Prostate gland (tissue), 2 donors: ENCODE measurements around the gene EDEM3. TPM values are rescaled to one million over a fixed set of nuclear protein-coding genes. Genes with fewer than 3 reads are reported as not detected.

ENCODE experiments used
- DNase-seq: peaks from one replicate; pipeline ENCODE4 v3.0.0-alpha.2; 2019; ENCODE audit warnings: low spot score
- H3K27ac ChIP-seq, 2 donors: fragments of 200-600 bp; sonication (generic); 2 replicates each; pipeline ENCODE4 v1.5.1; 2017 to 2019
- H3K27me3 ChIP-seq: fragments of 200-600 bp; sonication (generic); replicated peaks from 2 replicates; pipeline ENCODE4 v1.5.1; 2019; ENCODE audit not compliant: insufficient read depth
- H3K36me3 ChIP-seq, 2 donors: fragments of 200-600 bp; sonication (generic); 1 replicate in 1 of 2; 2 replicates in 1 of 2; pipeline versions ENCODE4 v1.5.1 to v1.8.1; 2017 to 2019
- H3K4me1 ChIP-seq: fragments of 200-600 bp; sonication (generic); replicated peaks from 2 replicates; pipeline ENCODE4 v1.5.1; 2019
- H3K4me3 ChIP-seq, 2 donors: fragments of 200-600 bp; sonication (generic); 2 replicates each; pipeline ENCODE4 v1.5.1; 2017 to 2019
- H3K9me3 ChIP-seq: fragments of 200-600 bp; sonication (generic); 2 replicates; pipeline ENCODE4 v1.5.1; 2017
- POLR2A ChIP-seq: fragments of 450-650 bp; IDR thresholded peaks from one replicate; pipeline ENCODE4 v1.6.1; 2016; ENCODE audit warnings: antibody characterized with exemption, mild to moderate bottlenecking
- POLR2AphosphoS5 ChIP-seq: sonication (generic); formaldehyde crosslinking; IDR thresholded peaks from one replicate; pipeline ENCODE4 v1.6.1; 2017; ENCODE audit warnings: antibody characterized with exemption
- WGBS: methylation state at CpG from one replicate; pipeline ENCODE4 v1.1.5; 2018; 5-methylcytosine and 5-hydroxymethylcytosine counted together
- intact Hi-C: fragments of 100-400 bp; cut with DNase I; formaldehyde crosslinking; loops from one replicate; pipeline ENCODE4 v1.14.2; 2022
- total RNA-seq, 2 donors: library from RNA; depleted of rRNA; stranded (reverse); fragments of >200 nt; gene quantifications; one replicate each; pipeline ENCODE4 v1.1.0, GENCODE V29; 2016
- TF ChIP-seq, protein P1 (sequence below), 4 experiments: fragments of 200-600 bp in 2 of 4; fragments of 450-650 bp in 2 of 4; sonication (generic) in 2 of 4; IDR thresholded peaks; 1 replicate in 3 of 4; 2 replicates in 1 of 4; pipeline ENCODE4 v1.5.1; 2016 to 2019; ENCODE audit warnings: antibody characterized with exemption in 4 of 4, mild to moderate bottlenecking in 2 of 4, moderate library complexity in 2 of 4

Gene EDEM3
- total RNA-seq, 2 donors from 2014 or later, result 31.1 to 55.3 TPM

DNA sequence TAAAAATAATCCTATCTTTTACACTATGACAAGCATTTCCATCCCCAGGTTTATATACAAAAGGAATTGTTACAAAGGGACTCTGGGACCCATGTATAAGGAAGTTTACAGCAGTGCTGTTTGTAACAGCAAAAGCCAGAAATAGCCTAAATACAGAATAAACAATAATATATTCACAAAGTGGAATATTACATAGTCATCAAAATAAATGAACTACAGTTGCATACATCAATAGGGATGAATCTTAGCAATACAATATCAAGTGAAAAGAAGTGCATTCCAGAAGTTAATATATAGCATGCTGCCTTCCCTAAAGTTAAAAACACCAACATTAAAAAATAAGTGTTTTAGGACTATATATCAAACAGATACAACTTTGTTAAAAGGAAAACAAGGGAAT is 77.3 kb downstream of the EDEM3 start:
- Histone ChIP-seq H3K4me3 (no peak overlapping the region), H3K27me3 (no peaks in the 10 kb centered on the region), H3K27ac (no peak overlapping the region), H3K9me3 (no peaks in the 10 kb centered on the region), H3K4me1 (no peaks in the 10 kb centered on the region), H3K36me3 (no peaks in the 10 kb centered on the region)
- no peak for DNase-seq
- TF ChIP-seq POLR2A (no peak), POLR2AphosphoS5 (no peak)
- TF ChIP-seq, protein P1, sequence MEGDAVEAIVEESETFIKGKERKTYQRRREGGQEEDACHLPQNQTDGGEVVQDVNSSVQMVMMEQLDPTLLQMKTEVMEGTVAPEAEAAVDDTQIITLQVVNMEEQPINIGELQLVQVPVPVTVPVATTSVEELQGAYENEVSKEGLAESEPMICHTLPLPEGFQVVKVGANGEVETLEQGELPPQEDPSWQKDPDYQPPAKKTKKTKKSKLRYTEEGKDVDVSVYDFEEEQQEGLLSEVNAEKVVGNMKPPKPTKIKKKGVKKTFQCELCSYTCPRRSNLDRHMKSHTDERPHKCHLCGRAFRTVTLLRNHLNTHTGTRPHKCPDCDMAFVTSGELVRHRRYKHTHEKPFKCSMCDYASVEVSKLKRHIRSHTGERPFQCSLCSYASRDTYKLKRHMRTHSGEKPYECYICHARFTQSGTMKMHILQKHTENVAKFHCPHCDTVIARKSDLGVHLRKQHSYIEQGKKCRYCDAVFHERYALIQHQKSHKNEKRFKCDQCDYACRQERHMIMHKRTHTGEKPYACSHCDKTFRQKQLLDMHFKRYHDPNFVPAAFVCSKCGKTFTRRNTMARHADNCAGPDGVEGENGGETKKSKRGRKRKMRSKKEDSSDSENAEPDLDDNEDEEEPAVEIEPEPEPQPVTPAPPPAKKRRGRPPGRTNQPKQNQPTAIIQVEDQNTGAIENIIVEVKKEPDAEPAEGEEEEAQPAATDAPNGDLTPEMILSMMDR (IDR thresholded peaks at IDR 0.05), result no peak
- intact Hi-C loops, result no loop called here

DNA sequence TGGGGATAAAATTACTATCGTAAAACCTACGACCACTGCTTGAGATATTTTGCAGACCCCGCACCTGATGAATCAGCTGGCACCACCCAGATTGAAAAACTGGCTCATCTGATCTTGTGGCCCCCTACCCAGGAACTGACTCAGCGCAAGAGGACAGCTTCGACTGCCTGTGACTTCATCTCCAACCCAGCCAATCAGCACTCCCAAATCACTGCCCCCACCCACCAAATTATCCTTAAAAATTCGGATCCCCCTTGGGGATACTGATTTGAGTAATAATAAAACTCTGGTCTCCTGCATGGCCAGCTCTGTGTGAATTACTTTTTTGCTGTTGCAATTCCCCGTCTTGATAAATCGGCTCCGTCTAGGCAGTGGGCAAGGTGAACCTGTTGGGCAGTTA is 81.4 kb downstream of the EDEM3 start:
- 85% methylated on average over 9 of the region's 9 CpGs for WGBS
- TF ChIP-seq, protein P1 (IDR thresholded peaks at IDR 0.05), result no peak
- no peak for DNase-seq
- no peak overlapping the region for H3K27ac ChIP-seq
- H3K4me1 ChIP-seq, result no peaks in the 10 kb centered on the region
- H3K4me3 ChIP-seq, result no peak overlapping the region
- no peaks in the 10 kb centered on the region for H3K36me3 ChIP-seq
- H3K9me3 ChIP-seq, result no peaks in the 10 kb centered on the region
- intact Hi-C loops, result no loop called here
- no peaks in the 10 kb centered on the region for H3K27me3 ChIP-seq

DNA sequence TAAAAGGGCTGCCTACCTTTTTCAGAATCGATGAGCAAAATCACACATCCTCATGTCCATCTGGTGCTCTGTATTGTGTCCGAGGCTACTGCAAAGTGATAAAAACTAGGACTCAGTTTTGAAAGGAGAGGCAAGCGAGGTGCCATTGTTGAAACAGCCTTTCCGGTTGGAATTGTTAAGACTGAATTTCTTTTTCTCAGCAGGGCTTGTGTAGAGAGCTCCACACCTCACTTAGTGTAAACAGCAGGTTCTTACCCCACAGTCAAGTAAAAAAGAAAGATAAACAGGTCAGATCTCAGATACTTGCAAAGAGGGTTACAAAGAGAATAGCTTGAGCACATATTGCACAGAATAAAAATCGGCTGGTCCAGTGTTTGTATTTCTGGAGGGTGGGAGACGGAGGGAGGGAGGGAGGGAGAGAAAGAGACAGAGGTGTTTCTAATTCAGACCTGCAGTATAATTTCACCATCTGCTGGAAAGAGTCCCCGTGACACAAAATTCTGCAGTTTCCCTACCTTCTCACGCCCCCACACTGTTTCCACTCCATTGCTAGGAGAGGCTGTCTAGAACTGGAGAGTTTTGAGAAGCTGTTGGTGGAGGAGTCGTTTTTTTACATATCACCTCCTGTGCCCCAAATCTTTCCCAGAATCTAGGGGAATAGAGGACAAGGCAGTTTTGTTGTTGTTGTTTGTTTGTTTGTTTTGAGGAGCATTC is 82.5 kb downstream of the EDEM3 start:
- Histone ChIP-seq H3K36me3 (no peaks in the 10 kb centered on the region), H3K27ac (no peak overlapping the region), H3K27me3 (no peaks in the 10 kb centered on the region), H3K9me3 (no peaks in the 10 kb centered on the region), H3K4me1 (no peaks in the 10 kb centered on the region), H3K4me3 (no peak overlapping the region)
- intact Hi-C loops, result no loop called here
- 48% methylated on average over 9 of the region's 9 CpGs for WGBS
- TF ChIP-seq, protein P1 (IDR thresholded peaks at IDR 0.05), result no peak
- TF ChIP-seq POLR2A (no peak), POLR2AphosphoS5 (no peak)
- no peak for DNase-seq

DNA sequence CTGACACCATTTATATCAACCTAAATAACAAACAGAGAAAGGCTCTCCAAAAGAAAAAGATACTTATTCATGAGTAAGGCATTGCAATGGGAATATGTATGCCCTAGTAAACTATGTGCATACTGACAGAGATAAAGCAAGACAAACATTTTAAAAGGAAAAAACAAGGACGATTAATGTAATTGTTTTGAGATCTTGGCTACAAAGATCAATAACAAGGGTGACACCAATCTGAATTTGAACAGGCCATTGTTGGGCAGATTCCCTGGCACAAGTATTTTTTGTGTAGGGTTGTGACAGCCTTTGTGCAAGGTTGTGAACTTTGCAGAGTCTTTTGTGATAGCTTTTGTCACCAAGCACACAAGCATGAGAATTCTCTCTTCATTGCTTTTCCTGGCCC is 85.3 kb downstream of the EDEM3 start:
- TF ChIP-seq POLR2AphosphoS5 (no peak), POLR2A (no peak)
- TF ChIP-seq, protein P1 (IDR thresholded peaks at IDR 0.05), result no peak
- H3K27ac ChIP-seq, result no peak overlapping the region
- no peaks in the 10 kb centered on the region for H3K9me3 ChIP-seq
- H3K4me1 ChIP-seq, result no peaks in the 10 kb centered on the region
- no peaks in the 10 kb centered on the region for H3K36me3 ChIP-seq
- intact Hi-C loops, result loop anchor here (10.0 kb wide), 2 partner anchors 445 to 595 kb away; no protein-coding TSS in a partner anchor
- H3K27me3 ChIP-seq, result no peaks in the 10 kb centered on the region
- DNase-seq, result no peak
- WGBS, result 44% methylated on average over 1 of the region's 1 CpG
- H3K4me3 ChIP-seq, result no peak overlapping the region

DNA sequence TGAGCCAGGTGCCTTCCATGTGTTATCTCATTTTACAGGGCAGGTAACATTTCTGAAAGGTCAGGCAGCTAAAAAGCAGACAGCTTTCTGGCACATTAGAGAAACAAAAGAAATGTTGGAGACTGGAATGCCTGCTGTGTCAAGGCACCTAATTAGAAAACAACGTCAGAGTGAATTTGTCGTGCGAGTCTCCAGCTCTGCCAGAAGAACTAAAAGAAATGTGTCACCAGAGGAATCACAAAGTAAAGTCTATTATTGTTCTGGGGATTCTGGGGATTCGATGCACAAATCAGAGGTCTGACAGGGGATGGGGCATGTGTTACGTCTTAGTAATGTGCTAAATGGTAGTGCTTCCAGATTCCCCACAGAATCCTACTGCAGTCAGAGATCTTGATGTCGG is 89.3 kb downstream of the EDEM3 start:
- no peak overlapping the region for H3K4me3 ChIP-seq
- no peak overlapping the region for H3K27ac ChIP-seq
- no peak for DNase-seq
- intact Hi-C loops, result loop anchor here (2.0 to 10.0 kb wide), 3 partner anchors 277 to 591 kb away; no protein-coding TSS in a partner anchor
- H3K27me3 ChIP-seq, result no peaks in the 10 kb centered on the region
- TF ChIP-seq POLR2A (no peak), POLR2AphosphoS5 (no peak)
- TF ChIP-seq, protein P1 (IDR thresholded peaks at IDR 0.05), result no peak
- H3K4me1 ChIP-seq, result peaks cover 15% of the 10 kb centered on the region
- WGBS, result 83% methylated on average over 6 of the region's 6 CpGs
- H3K9me3 ChIP-seq, result no peaks in the 10 kb centered on the region
- H3K36me3 ChIP-seq, result no peaks in the 10 kb centered on the region
